Measurements from ENCODE around the gene MYO5C.

Gene MYO5C

GRCh38 chr15:52294881-52295420 is 653 bp downstream of the MYO5C start:
- DNase-seq (ENCODE audit: low read depth): no peak
- no peak overlapping the region for H3K4me3 ChIP-seq (ENCODE audit: control insufficient read depth, low read depth, low read length)
- TF ChIP-seq, protein P1, sequence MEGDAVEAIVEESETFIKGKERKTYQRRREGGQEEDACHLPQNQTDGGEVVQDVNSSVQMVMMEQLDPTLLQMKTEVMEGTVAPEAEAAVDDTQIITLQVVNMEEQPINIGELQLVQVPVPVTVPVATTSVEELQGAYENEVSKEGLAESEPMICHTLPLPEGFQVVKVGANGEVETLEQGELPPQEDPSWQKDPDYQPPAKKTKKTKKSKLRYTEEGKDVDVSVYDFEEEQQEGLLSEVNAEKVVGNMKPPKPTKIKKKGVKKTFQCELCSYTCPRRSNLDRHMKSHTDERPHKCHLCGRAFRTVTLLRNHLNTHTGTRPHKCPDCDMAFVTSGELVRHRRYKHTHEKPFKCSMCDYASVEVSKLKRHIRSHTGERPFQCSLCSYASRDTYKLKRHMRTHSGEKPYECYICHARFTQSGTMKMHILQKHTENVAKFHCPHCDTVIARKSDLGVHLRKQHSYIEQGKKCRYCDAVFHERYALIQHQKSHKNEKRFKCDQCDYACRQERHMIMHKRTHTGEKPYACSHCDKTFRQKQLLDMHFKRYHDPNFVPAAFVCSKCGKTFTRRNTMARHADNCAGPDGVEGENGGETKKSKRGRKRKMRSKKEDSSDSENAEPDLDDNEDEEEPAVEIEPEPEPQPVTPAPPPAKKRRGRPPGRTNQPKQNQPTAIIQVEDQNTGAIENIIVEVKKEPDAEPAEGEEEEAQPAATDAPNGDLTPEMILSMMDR (IDR thresholded peaks at IDR 0.05; ENCODE audit: control insufficient read depth, insufficient read depth, low read depth, low read length, missing control alignments): no peak

DNA sequence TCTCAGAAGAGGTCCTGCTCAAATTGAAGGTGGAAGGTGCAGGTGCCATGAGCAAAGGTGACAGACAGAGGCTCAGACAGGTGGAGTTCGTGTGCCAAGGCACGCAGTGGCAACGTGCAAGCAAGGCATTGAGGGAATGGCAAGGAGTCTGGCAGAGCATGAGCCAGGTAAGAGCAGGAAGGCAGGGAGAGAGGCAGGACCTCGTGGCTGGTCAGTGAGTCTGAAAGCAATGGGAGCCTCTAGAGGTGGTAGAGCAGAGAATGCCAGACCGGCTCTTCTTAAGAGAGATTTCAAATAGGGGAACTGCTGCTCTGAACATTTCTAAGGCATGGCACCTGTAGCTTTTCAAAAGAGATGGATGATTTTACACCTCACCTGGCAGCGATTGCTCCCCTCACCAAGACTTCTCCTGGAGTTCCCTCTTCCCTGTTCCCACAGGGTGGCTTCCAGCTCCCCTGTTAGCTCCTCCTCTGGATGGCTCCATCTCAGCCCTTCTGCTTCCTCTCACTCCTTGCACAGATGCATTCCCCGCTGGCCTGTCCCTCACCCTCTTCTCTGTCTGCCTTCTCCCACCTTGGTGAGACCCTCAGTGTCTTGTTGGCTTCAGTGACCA is 2.7 kb downstream of the MYO5C start:
- TF ChIP-seq, protein P1 (IDR thresholded peaks at IDR 0.05; ENCODE audit: control insufficient read depth, insufficient read depth, low read depth, low read length, missing control alignments): no peak
- no peak overlapping the region for H3K4me3 ChIP-seq (ENCODE audit: control insufficient read depth, low read depth, low read length)
- DNase-seq (ENCODE audit: low read depth): no peak

DNA sequence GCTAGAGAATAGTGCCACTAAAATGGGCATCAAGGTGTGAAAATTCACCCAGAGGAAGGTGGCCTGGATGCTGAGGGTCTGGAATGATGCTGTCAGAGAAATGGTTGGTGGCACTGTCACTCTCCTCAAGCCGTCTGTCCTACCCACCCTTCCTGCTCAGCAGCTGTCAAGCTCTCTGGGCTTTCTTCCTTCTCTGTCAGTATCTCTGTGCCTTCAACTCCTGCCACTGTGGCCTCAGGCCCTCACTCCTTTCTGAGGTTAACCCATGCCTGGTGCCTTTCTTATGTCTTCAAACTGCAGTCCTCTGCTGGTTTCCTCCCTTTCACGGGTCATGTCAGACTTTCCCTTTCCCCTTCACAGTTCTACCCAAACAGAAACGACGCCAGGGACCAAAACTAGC is 4.4 kb downstream of the MYO5C start:
- no peak overlapping the region for H3K4me3 ChIP-seq (ENCODE audit: control insufficient read depth, low read depth, low read length)
- TF ChIP-seq, protein P1 (IDR thresholded peaks at IDR 0.05; ENCODE audit: control insufficient read depth, insufficient read depth, low read depth, low read length, missing control alignments): no peak
- no peak for DNase-seq (ENCODE audit: low read depth)

DNA sequence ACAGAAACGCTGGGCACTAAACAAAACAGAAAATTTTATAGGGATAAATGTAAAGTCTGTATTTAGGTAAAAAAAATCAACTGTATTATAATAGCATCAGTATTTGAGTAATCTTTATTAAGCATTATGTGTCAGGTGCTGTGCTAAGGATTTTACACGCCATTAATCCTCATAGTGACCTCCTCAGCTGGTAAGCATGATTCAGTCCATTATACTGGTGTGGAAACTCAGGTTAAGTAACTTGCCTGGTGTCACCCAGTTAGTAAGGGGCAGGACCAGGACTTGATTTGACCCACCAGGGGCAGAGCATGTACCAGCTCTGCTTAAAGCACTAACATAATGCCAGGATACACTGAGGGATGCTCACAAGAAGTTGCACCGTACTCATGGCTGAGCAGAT is 4.8 kb downstream of the MYO5C start:
- no peak for DNase-seq (ENCODE audit: low read depth)
- H3K4me3 ChIP-seq (ENCODE audit: control insufficient read depth, low read depth, low read length): no peak overlapping the region
- TF ChIP-seq, protein P1 (IDR thresholded peaks at IDR 0.05; ENCODE audit: control insufficient read depth, insufficient read depth, low read depth, low read length, missing control alignments): no peak

- TF ChIP-seq, protein P1 (IDR thresholded peaks at IDR 0.05; ENCODE audit: control insufficient read depth, insufficient read depth, low read depth, low read length, missing control alignments): no peak
- DNase-seq (ENCODE audit: low read depth): no peak
- H3K4me3 ChIP-seq (ENCODE audit: control insufficient read depth, low read depth, low read length): no peak overlapping the region
Measured at GRCh38 chr15:52290329-52290728, 5.3 kb downstream of the MYO5C start.

DNA sequence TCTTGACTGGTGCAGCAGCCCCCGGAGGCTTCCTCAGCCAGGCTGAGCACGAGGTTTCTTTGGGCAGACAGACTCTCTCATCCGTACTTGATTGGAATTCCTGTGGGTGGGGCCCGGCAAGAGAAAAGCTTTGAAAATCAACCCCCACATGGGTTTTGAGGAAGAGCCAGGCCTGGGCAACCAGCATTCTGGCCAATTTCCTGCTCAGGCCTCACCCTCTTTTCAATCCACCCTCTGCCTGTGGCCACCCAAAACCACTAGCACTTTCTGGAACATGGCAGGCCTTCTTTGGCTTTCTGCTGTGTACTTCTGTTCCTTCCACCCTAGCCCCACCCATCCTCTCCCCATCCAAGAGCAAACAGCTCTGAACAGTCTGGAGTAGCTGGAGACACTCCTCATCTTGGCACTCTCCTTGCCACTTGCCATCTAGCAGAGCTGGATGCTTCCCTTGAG is 5.9 kb downstream of the MYO5C start:
- H3K4me3 ChIP-seq (ENCODE audit: control insufficient read depth, low read depth, low read length): no peak overlapping the region
- TF ChIP-seq, protein P1 (IDR thresholded peaks at IDR 0.05; ENCODE audit: control insufficient read depth, insufficient read depth, low read depth, low read length, missing control alignments): no peak
- DNase-seq (ENCODE audit: low read depth): no peak
